H1 (cell line): ENCODE results near the gene MYO5A. TPM values are rescaled to one million over a fixed set of nuclear protein-coding genes. Genes with fewer than 3 reads are reported as not detected.
A peak's percentile ranks its signal among the peaks of the same experiment; 100 is the strongest.

Experiments
- CTCF ChIA-PET: fragments of 300-600 bp; sonication (Branson Sonifier 250); formaldehyde crosslinking; loops from one replicate; lab custom pipeline; 2021; ENCODE audit not compliant: partially characterized antibody; lab: Charles Lee
- POLR2A ChIA-PET: fragments of 300-600 bp; sonication (Branson Sonifier 250); formaldehyde crosslinking; loops from one replicate; lab custom pipeline; 2021; ENCODE audit warnings: inconsistent platforms; ENCODE audit not compliant: partially characterized antibody; lab: Charles Lee
- DNase-seq, 2 experiments: peaks; one replicate each; pipeline versions ENCODE4 v3.0.0 to v3.0.0-alpha.2; 2010 to 2022; ENCODE audit warnings: low spot score in 2 of 2, low read depth in 1 of 2, mixed read lengths in 1 of 2
- FAIRE-seq: peaks from 2 replicates; lab custom pipeline; 2011; peaks lifted over from hg19 to GRCh38; lab: Jason Lieb, UNC
- H2AFZ ChIP-seq: 2 replicates; pipeline ENCODE4 v1.8.1; 2012; ENCODE audit warnings: low read length, inconsistent platforms
- H2AK5ac ChIP-seq: 2 replicates; pipeline ENCODE4 v1.6.1; 2013; ENCODE audit warnings: low read depth, low read length
- H2BK120ac ChIP-seq: replicated peaks from 2 replicates; pipeline ENCODE3; 2013; ENCODE audit warnings: low read depth, low read length, inconsistent platforms
- H2BK12ac ChIP-seq: 2 replicates; pipeline ENCODE4 v1.6.1; 2013; ENCODE audit warnings: low read depth, low read length
- H2BK15ac ChIP-seq: 2 replicates; pipeline ENCODE4 v1.6.1; 2013; ENCODE audit warnings: low read length
- H2BK20ac ChIP-seq: 2 replicates; pipeline ENCODE4 v1.6.1; 2013; ENCODE audit warnings: low read length
- H2BK5ac ChIP-seq: 2 replicates; pipeline ENCODE4 v1.6.1; 2013; ENCODE audit warnings: low read depth, low read length
- H3K14ac ChIP-seq: 2 replicates; pipeline ENCODE4 v1.6.1; 2013; ENCODE audit warnings: inconsistent platforms; ENCODE audit not compliant: insufficient read length
- H3K18ac ChIP-seq: 2 replicates; pipeline ENCODE4 v1.6.1; 2013; ENCODE audit warnings: low read length; ENCODE audit errors: extremely low read depth
- H3K23ac ChIP-seq: 2 replicates; pipeline ENCODE4 v1.6.1; 2013; ENCODE audit warnings: inconsistent platforms; ENCODE audit not compliant: insufficient read length
- H3K23me2 ChIP-seq: 2 replicates; pipeline ENCODE4 v1.6.1; 2013; ENCODE audit warnings: low read depth, low read length
- H3K27ac ChIP-seq: 2 replicates; pipeline ENCODE4 v1.6.1; 2011; ENCODE audit warnings: low read depth, low read length, inconsistent platforms
- H3K27me3 ChIP-seq, 4 experiments: replicated peaks in 1 of 4; 1 replicate in 1 of 4; 2 replicates in 3 of 4; pipeline versions ENCODE4 v1.6.1 to v1.8.1; 2011 to 2013; ENCODE audit warnings: low read length in 3 of 4, mild to moderate bottlenecking in 3 of 4, inconsistent platforms in 2 of 4, mixed read lengths in 2 of 4, moderate library complexity in 1 of 4; ENCODE audit not compliant: control insufficient read depth in 3 of 4, insufficient read depth in 3 of 4; ENCODE audit errors: extremely low read depth in 1 of 4
- H3K36me3 ChIP-seq, 4 experiments: 2 replicates each; pipeline versions ENCODE4 v1.6.1 to v1.8.1; 2011 to 2013; ENCODE audit warnings: mild to moderate bottlenecking in 4 of 4, low read length in 3 of 4, moderate library complexity in 2 of 4, control low read depth in 1 of 4, inconsistent platforms in 1 of 4; ENCODE audit not compliant: insufficient read depth in 4 of 4, control insufficient read depth in 2 of 4
- H3K4ac ChIP-seq: replicated peaks from 2 replicates; pipeline ENCODE3; 2013; ENCODE audit warnings: low read length, low read depth, mixed read lengths, inconsistent platforms; ENCODE audit not compliant: insufficient read length
- H3K4me1 ChIP-seq, 4 experiments: replicated peaks in 1 of 4; 1 replicate in 1 of 4; 2 replicates in 3 of 4; pipeline versions ENCODE4 v1.6.1 to v1.8.1; 2011 to 2013; ENCODE audit warnings: low read length in 3 of 4, inconsistent platforms in 2 of 4, mixed read lengths in 1 of 4; ENCODE audit not compliant: insufficient read depth in 4 of 4, control insufficient read depth in 3 of 4
- H3K4me2 ChIP-seq, 2 experiments: 2 replicates each; pipeline versions ENCODE4 v1.6.1 to v1.8.1; 2011 to 2013; ENCODE audit warnings: low read depth in 2 of 2, low read length in 2 of 2, control low read depth in 1 of 2, inconsistent platforms in 1 of 2, mild to moderate bottlenecking in 1 of 2; ENCODE audit not compliant: insufficient read depth in 1 of 2
- H3K4me3 ChIP-seq, 4 experiments: fragments of 200-600, 300-600 bp in 1 of 4; sonication (generic), shearing (Covaris generic), sonication (Bioruptor Twin) in 1 of 4; 2 replicates each; pipeline versions ENCODE4 v1.5.1 to v1.8.1; 2011 to 2016; ENCODE audit warnings: low read length in 4 of 4, low read depth in 3 of 4, control low read depth in 2 of 4, inconsistent platforms in 2 of 4, mild to moderate bottlenecking in 2 of 4, mixed read lengths in 1 of 4, moderate library complexity in 1 of 4; ENCODE audit not compliant: insufficient read depth in 2 of 4; ENCODE audit errors: extremely low read depth in 1 of 4
- H3K56ac ChIP-seq: replicated peaks from 2 replicates; pipeline ENCODE3; 2013; ENCODE audit warnings: low read depth, mild to moderate bottlenecking, mixed read lengths, low read length, inconsistent platforms; ENCODE audit not compliant: insufficient read length
- H3K79me1 ChIP-seq: 2 replicates; pipeline ENCODE4 v1.6.1; 2013; ENCODE audit warnings: low read depth, low read length, control low read depth
- H3K79me2 ChIP-seq, 2 experiments: 2 replicates each; pipeline versions ENCODE4 v1.6.1 to v1.8.1; 2012 to 2013; ENCODE audit warnings: low read length in 2 of 2, mild to moderate bottlenecking in 2 of 2, inconsistent platforms in 1 of 2; ENCODE audit not compliant: insufficient read depth in 2 of 2, control insufficient read depth in 1 of 2
- H3K9ac ChIP-seq, 4 experiments: replicated peaks in 1 of 4; 1 replicate in 1 of 4; 2 replicates in 3 of 4; pipeline versions ENCODE4 v1.6.1 to v1.8.1; 2011 to 2013; ENCODE audit warnings: low read depth in 3 of 4, low read length in 3 of 4, control low read depth in 2 of 4, mild to moderate bottlenecking in 2 of 4, moderate library complexity in 2 of 4, inconsistent platforms in 1 of 4; ENCODE audit errors: extremely low read depth in 1 of 4
- H3K9me3 ChIP-seq, 2 experiments: 2 replicates each; pipeline versions ENCODE4 v1.6.1 to v1.8.1; 2012 to 2013; ENCODE audit warnings: mild to moderate bottlenecking in 2 of 2, moderate library complexity in 2 of 2, control low read depth in 1 of 2, inconsistent platforms in 1 of 2, low read depth in 1 of 2, low read length in 1 of 2, mixed read lengths in 1 of 2; ENCODE audit not compliant: insufficient read depth in 2 of 2
- H4K20me1 ChIP-seq, 2 experiments: replicated peaks in 1 of 2; 2 replicates each; pipeline versions ENCODE3 to v1.8.1; 2011 to 2013; ENCODE audit warnings: inconsistent platforms in 2 of 2, low read length in 2 of 2, mild to moderate bottlenecking in 1 of 2; ENCODE audit not compliant: insufficient read depth in 2 of 2, control insufficient read depth in 1 of 2
- H4K5ac ChIP-seq: 2 replicates; pipeline ENCODE4 v1.6.1; 2013; ENCODE audit warnings: low read length, low read depth, mixed read lengths, inconsistent platforms; ENCODE audit not compliant: insufficient read length
- H4K8ac ChIP-seq: 2 replicates; pipeline ENCODE4 v1.8.0; 2013; ENCODE audit warnings: mild to moderate bottlenecking, moderate library complexity, low read length, inconsistent platforms; ENCODE audit not compliant: insufficient read depth; ENCODE audit errors: extremely low read depth
- H4K91ac ChIP-seq: replicated peaks from 2 replicates; pipeline ENCODE3; 2013; ENCODE audit warnings: low read length, mixed read lengths, inconsistent platforms; ENCODE audit not compliant: insufficient read length
- ASH2L ChIP-seq: fragments of 200-600, 300-600 bp; sonication (generic); IDR thresholded peaks from one replicate; pipeline ENCODE4 v1.7.1; 2017; ENCODE audit warnings: low read length
- TAF1 ChIP-seq: IDR thresholded peaks from 2 replicates; pipeline ENCODE4 v1.6.1; 2011; ENCODE audit warnings: mild to moderate bottlenecking, low read depth, low read length
- WGBS, 2 experiments: shearing (Covaris generic) in 1 of 2; methylation state at CpG; one replicate each; pipeline versions ENCODE4 v1.1.6 to v1.1.7; 2013 to 2015; ENCODE audit warnings: low lambda C conversion rate in 2 of 2, mixed read lengths in 2 of 2, inconsistent platforms in 1 of 2, low coverage in 1 of 2, missing lambda C conversion rate in 1 of 2; ENCODE audit not compliant: insufficient replicate concordance in 2 of 2, insufficient coverage in 1 of 2, insufficient read length in 1 of 2; ENCODE audit errors: extremely low coverage in 1 of 2, missing lambda C conversion rate in 1 of 2; 5-methylcytosine and 5-hydroxymethylcytosine counted together
- polyA plus RNA-seq, 7 experiments: library from polyadenylated mRNA; depleted of rRNA in 3 of 7; stranded (reverse) in 5 of 7; unstranded in 2 of 7; fragments of >200 nt in 5 of 7; fragments of 200-250 nt in 2 of 7; gene quantifications; 1 replicate in 5 of 7; 2 replicates in 1 of 7; 4 replicates in 1 of 7; pipeline versions ENCODE4 v1.2.1 to v1.2.3, GENCODE V29; 2011 to 2013; ENCODE audit warnings: missing spikeins in 2 of 7, mixed read lengths in 2 of 7
- total RNA-seq: library from RNA; stranded (reverse); fragmentation: NEBNext Ultra II Directional; extraction: Animal tissue kit (Norgen Biotek cat#: 25700); gene quantifications from 2 replicates; pipeline ENCODE4 v1.2.1, GENCODE V29; 2021

MYO5A gene
- total and polyA plus RNA-seq, 2 of the 8 experiments (the other 6 are each of a cell fraction or from before 2014, with no cell fraction given), result 11.4 to 24.7 TPM

DNA sequence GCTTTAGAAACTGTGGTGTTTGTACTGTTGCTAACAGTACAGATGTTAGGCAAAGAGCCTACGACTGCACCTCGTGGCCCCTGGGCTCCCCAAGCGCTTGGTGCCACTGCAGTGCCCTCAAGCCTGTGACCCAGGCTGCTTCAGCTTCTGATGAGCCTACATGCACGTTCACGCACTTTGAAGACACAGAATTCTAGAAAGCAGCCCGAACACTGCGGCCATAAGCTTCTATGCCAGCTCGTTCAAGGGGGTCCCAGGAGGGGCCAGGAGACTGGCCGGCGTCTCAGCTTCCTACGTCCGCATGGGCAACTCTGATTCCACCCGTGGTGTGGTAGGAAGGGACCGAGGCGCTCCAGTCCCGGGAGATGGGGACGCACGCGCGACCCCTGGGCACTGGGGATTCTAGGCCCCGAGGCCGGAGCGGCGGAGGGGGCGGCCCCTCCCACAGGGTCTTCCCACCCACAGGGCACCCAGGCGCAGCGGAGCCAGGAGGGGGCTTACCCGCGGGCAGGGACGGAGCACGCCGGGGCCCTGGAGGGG is 233.7 kb downstream of the MYO5A start:
- TF ChIP-seq TAF1 (no peak), ASH2L (peak; percentile 19)
- no peak overlapping the region for H2BK15ac ChIP-seq
- peaks cover 0 to 2% (median 0%) of the 10 kb centered on the region in 4 experiments; a peak in 2 of 7 replicates for H3K4me1 ChIP-seq
- H3K23me2 ChIP-seq, result peaks cover 3% of the 10 kb centered on the region; the same call in 1 of the 2 replicates
- H3K18ac ChIP-seq, result 0 out of 2 replicates have a peak overlapping the region, but pooled peaks have one; percentile 14
- H3K36me3 ChIP-seq, result peaks cover 0 to 8% (median 0%) of the 10 kb centered on the region in 4 experiments; a peak in 3 of 8 replicates
- peak overlapping the region; percentile 52 for H4K91ac ChIP-seq
- H4K20me1 ChIP-seq, result peaks cover 0 to 2% of the 10 kb centered on the region in 2 experiments
- H3K14ac ChIP-seq, result no peak overlapping the region
- no peaks in the 10 kb centered on the region for H3K27me3 ChIP-seq
- no peak overlapping the region for H3K27ac ChIP-seq
- POLR2A ChIA-PET, result interaction anchor here (0.6 to 1.4 kb wide), 10 partner anchors 7 to 116 kb away, joined by 3 to 6 read pairs (median 4); no protein-coding TSS in a partner anchor
- H3K56ac ChIP-seq, result no peak overlapping the region
- H3K4me3 ChIP-seq, result peak overlapping the region; percentile 61 to 74 (median 66)
- H3K79me2 ChIP-seq, result no peaks in the 10 kb centered on the region
- no peak overlapping the region for H2BK5ac ChIP-seq
- no peak overlapping the region for H2AFZ ChIP-seq
- H3K9ac ChIP-seq, result peak overlapping the region in 3 of 4 experiments; percentile 2 to 62 (median 60); a peak in 5 of 7 replicates
- H2AK5ac ChIP-seq, result no peak overlapping the region
- H3K4me2 ChIP-seq, result peak overlapping the region; percentile 83
- no peak overlapping the region for H2BK20ac ChIP-seq
- peaks cover 6% of the 10 kb centered on the region; the same call in 1 of the 2 replicates for H3K79me1 ChIP-seq
- no peak overlapping the region for H3K4ac ChIP-seq
- DNase-seq (no peak), FAIRE-seq (no peak)
- H4K5ac ChIP-seq, result peak overlapping the region; percentile 6
- no peaks in the 10 kb centered on the region for H3K9me3 ChIP-seq
- H3K23ac ChIP-seq, result no peak overlapping the region
- 14% methylated on average over 23 of the region's 32 CpGs; no CpG with 5 or more reads in 1 of the 2 experiments for WGBS, 2 experiments
- H2BK120ac ChIP-seq, result peak overlapping the region; percentile 34
- H2BK12ac ChIP-seq, result no peak overlapping the region
- CTCF ChIA-PET, result interaction anchor here (0.7 to 2.0 kb wide), 4 partner anchors 15 to 441 kb away, joined by 3 to 6 read pairs (median 4); no protein-coding TSS in a partner anchor
- peak overlapping the region; percentile 85; the same call in 1 of the 2 replicates for H4K8ac ChIP-seq
